Tibial artery (tissue), 4 donors: ENCODE data around the gene YIF1A.
"Not testable (repeated sequence)": the region's sequence is repeated elsewhere in the genome, so short reads cannot be mapped to it uniquely, and the experiment has no call there.

Source experiments
- DNase-seq, 2 donors: peaks; one replicate each; pipeline ENCODE4 v3.0.0-alpha.2; 2019
- H3K27ac ChIP-seq, 2 donors: fragments of 200-600 bp; sonication (generic) in 1 of 2; 1 replicate in 1 of 2; 2 replicates in 1 of 2; pipeline ENCODE4 v1.5.1; 2018 to 2019; ENCODE audit warnings: mild to moderate bottlenecking in 1 of 2
- H3K27me3 ChIP-seq, 2 donors: fragments of 200-600 bp; sonication (generic) in 1 of 2; one replicate each; pipeline versions ENCODE4 v1.5.1 to v1.6.0; 2016 to 2019
- H3K36me3 ChIP-seq, 3 donors: fragments of 200-600 bp; sonication (generic) in 2 of 3; one replicate each; pipeline ENCODE4 v1.5.1; 2016 to 2019; ENCODE audit warnings: mild to moderate bottlenecking in 2 of 3
- H3K4me1 ChIP-seq, 4 donors: fragments of 200-600 bp; sonication (generic) in 2 of 4; 1 replicate in 3 of 4; 2 replicates in 1 of 4; pipeline ENCODE4 v1.5.1; 2016 to 2019
- H3K4me3 ChIP-seq, 2 donors: fragments of 200-600 bp; sonication (generic) in 1 of 2; 1 replicate in 1 of 2; 2 replicates in 1 of 2; pipeline ENCODE4 v1.5.1; 2018 to 2019; ENCODE audit warnings: mild to moderate bottlenecking in 2 of 2
- H3K9me3 ChIP-seq, 3 donors: fragments of 200-600 bp; sonication (generic) in 1 of 3; one replicate each; pipeline ENCODE4 v1.5.1; 2016 to 2019
- intact Hi-C: fragments of 100-400 bp; cut with DNase I; formaldehyde crosslinking; loops from one replicate; pipeline ENCODE4 v1.15.0; 2023; ENCODE audit warnings: low total_unique reads
- TF ChIP-seq, protein P1 (sequence below), 2 experiments: fragments of 200-600 bp in 1 of 2; fragments of 450-650 bp in 1 of 2; IDR thresholded peaks; one replicate each; pipeline ENCODE4 v1.5.1; 2017 to 2019; ENCODE audit warnings: antibody characterized with exemption in 2 of 2, mild to moderate bottlenecking in 1 of 2, moderate library complexity in 1 of 2

The YIF1A gene

DNA sequence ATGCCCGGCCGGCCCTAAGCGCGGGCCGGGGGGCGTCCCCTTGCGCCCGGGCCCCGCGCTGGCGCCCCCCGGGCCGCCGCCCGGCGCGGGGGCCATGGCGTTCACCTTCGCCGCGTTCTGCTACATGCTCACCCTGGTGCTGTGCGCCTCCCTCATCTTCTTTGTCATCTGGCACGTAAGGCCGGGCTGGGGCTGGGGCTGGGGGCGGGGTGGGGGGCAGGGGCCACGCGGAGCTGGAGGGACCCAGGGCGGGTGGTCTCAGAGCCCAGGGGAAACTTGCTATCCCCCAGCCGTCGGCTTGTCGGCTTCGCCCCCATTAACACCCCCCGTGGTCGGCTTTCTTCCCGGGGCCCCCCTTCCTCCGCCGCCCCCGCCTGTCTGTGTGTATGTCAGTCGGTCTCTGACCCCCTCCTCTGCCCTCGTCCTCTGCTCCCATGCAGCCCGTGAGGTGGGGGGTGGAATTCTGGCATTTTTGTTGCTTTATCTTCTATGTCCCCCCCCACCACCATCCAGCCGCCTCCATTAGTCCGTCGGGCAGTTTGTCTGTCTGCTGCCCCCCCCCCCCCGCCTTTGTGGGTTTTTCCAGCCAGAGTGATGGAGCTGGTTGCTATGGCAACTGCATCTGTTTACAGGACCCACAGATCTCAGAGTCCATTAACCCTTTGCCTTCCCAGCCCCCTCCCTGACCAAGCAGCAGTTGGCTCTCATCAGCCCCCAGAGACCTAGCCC lies 10.4 kb downstream of the YIF1A start:
- intact Hi-C loops: no loop called here
- Histone ChIP-seq H3K4me3 (peak overlapping the region; percentile 29 to 49), H3K9me3 (no peaks in the 10 kb centered on the region), H3K27ac (no peak overlapping the region), H3K27me3 (no peaks in the 10 kb centered on the region), H3K36me3 (peaks cover 7 to 34% (median 33%) of the 10 kb centered on the region in 3 donors), H3K4me1 (peaks cover 3 to 28% (median 24%) of the 10 kb centered on the region in 4 donors)
- TF ChIP-seq, protein P1, sequence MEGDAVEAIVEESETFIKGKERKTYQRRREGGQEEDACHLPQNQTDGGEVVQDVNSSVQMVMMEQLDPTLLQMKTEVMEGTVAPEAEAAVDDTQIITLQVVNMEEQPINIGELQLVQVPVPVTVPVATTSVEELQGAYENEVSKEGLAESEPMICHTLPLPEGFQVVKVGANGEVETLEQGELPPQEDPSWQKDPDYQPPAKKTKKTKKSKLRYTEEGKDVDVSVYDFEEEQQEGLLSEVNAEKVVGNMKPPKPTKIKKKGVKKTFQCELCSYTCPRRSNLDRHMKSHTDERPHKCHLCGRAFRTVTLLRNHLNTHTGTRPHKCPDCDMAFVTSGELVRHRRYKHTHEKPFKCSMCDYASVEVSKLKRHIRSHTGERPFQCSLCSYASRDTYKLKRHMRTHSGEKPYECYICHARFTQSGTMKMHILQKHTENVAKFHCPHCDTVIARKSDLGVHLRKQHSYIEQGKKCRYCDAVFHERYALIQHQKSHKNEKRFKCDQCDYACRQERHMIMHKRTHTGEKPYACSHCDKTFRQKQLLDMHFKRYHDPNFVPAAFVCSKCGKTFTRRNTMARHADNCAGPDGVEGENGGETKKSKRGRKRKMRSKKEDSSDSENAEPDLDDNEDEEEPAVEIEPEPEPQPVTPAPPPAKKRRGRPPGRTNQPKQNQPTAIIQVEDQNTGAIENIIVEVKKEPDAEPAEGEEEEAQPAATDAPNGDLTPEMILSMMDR (IDR thresholded peaks at IDR 0.05): no peak
- no peak for DNase-seq

DNA sequence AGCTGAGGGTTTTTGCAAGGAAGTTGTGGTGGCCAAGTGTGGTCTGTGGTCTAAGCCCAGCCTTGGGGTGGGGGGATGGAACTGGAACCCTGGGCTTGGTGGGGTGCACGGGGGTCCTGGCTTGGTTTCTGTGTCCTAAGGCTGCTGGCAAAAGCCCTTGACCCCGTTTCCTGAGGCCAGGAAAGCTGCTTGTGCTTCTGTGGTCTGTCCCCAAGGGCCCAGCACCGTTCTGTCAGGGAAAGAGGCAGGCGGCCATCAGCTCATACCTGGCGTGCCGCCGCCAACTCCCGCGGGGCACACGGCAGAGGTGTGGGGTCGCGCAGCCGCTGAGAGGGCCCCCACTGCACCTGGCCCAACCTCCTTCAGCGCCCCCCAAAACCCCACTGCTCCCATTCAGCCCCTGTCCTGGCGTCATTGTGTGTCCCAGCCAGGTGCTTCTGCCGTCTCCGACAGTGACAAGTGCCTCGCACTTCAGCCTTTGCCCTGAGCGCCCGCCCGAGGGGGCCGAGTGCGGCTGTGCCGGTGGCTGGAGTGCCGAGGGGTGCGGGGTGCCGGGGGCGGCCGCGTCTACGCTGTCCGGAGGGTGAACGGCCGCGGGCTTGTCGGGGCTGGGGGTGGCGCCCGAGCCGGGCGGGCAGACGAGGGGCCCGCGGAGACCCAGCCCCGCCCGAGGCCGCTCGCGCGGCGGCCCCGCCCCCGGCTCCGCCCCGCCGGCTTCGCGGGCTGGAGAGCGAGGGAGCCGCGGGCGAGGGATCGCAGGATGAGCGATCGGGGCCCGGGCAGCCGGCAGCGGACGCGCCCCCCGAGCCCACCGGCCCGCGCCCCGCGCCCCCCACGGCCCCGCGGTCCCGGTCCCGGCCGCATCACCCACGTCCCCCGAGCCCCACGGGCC lies 11.2 kb downstream of the YIF1A start, which contains the start of gene CNIH2:
CNIH2 (plus strand) TSS at position 705 of the 892 bp plus-strand sequence. CDS start 282 bp downstream, outside the sequence.
- H3K9me3 ChIP-seq: no peaks in the 10 kb centered on the region
- DNase-seq: no peak
- peaks cover 2 to 24% (median 21%) of the 10 kb centered on the region in 4 donors for H3K4me1 ChIP-seq
- no peaks in the 10 kb centered on the region for H3K27me3 ChIP-seq
- peak within 1 kb of the TSS; percentile 29 to 49 for H3K4me3 ChIP-seq
- TF ChIP-seq, protein P1 (IDR thresholded peaks at IDR 0.05): no peak
- intact Hi-C loops: no loop called here
- H3K36me3 ChIP-seq: peaks cover 15 to 42% (median 38%) of the 10 kb centered on the region in 3 donors
- H3K27ac ChIP-seq: peak within 1 kb of the TSS; percentile 54 to 61

DNA sequence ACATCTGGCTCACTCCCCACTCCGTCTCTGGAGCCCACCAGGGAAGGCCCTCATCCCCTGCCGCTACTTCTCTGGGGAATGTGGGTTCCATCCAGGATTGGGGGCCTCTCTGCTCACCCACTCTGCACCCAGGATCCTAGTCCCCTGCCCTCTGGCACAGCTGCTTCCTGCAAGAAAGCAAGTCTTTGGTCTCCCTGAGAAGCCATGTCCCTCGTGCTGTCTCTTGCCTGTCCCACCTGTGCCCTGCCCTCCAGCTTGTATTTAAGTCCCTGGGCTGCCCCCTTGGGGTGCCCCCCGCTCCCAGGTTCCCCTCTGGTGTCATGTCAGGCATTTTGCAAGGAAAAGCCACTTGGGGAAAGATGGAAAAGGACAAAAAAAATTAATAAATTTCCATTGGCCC lies 11.9 kb downstream of the YIF1A start:
- H3K9me3 ChIP-seq, intact Hi-C loops, H3K27me3 ChIP-seq, H3K4me3 ChIP-seq, DNase-seq: not testable (repeated sequence)
- peak overlapping the region; percentile 54 to 61 for H3K27ac ChIP-seq
- peaks cover 22 to 48% (median 44%) of the 10 kb centered on the region in 3 donors for H3K36me3 ChIP-seq
- peaks cover 0 to 17% (median 14%) of the 10 kb centered on the region in 4 donors for H3K4me1 ChIP-seq

DNA sequence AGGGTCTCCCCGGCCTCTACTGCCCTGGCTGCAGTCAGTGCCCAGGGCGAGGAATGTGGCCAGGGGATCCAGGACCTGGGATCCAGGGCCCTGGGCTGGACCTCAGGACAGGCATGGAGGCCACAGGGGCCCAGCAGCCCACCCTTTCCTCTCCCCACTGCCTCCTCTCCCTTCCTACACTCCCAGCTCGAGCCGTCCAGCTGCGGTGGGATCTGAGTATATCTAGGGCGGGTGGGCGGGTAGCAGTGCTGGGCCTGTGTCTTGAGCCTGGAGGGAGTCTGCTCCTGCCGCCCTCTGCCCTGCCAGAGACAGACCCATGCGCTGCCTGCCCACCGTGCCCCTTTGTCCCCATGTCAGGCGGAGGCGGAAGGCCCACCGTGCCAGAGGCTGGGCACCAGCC lies 12.3 kb downstream of the YIF1A start:
- H3K4me3 ChIP-seq, H3K9me3 ChIP-seq, intact Hi-C loops, H3K27me3 ChIP-seq, H3K27ac ChIP-seq, DNase-seq: not testable (repeated sequence)
- Histone ChIP-seq H3K36me3 (peaks cover 26 to 53% (median 49%) of the 10 kb centered on the region in 3 donors), H3K4me1 (peaks cover 0 to 16% (median 12%) of the 10 kb centered on the region in 4 donors)

DNA sequence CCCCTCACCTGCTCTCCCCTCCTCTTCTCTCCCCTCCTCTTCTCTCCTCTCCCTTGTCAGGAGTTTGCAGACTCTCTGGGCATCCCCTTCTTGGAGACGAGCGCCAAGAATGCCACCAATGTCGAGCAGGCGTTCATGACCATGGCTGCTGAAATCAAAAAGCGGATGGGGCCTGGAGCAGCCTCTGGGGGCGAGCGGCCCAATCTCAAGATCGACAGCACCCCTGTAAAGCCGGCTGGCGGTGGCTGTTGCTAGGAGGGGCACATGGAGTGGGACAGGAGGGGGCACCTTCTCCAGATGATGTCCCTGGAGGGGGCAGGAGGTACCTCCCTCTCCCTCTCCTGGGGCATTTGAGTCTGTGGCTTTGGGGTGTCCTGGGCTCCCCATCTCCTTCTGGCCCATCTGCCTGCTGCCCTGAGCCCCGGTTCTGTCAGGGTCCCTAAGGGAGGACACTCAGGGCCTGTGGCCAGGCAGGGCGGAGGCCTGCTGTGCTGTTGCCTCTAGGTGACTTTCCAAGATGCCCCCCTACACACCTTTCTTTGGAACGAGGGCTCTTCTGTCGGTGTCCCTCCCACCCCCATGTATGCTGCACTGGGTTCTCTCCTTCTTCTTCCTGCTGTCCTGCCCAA lies 12.8 kb downstream of the YIF1A start:
- Histone ChIP-seq H3K36me3 (peaks cover 28 to 55% (median 50%) of the 10 kb centered on the region in 3 donors), H3K27me3 (no peaks in the 10 kb centered on the region), H3K4me3 (no peak overlapping the region), H3K4me1 (peaks cover 0 to 17% (median 12%) of the 10 kb centered on the region in 4 donors), H3K9me3 (no peaks in the 10 kb centered on the region), H3K27ac (no peak overlapping the region)
- intact Hi-C loops: no loop called here
- TF ChIP-seq, protein P1 (IDR thresholded peaks at IDR 0.05): no peak
- DNase-seq: no peak

DNA sequence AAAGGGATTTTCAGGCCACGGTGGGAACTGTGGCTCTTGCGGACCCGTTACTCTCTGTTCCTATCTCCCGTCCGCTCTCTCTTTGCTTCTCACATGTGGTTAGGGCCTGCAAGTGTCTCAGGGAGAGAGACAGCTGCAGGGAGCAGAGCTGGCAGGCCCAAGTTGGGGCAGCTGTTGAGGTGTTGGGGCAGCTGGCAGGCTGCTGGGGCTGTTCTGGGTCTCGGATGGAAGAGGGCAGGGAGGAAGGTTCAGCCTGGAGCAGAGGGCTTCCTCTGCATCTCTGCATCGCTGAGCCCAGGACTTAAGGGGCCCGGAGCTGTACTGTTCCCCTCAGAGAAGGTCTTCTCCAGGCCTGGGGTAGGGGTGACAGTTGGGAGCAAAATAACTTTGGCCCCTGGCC lies 13.5 kb downstream of the YIF1A start:
- H3K36me3 ChIP-seq: peaks cover 28 to 55% (median 50%) of the 10 kb centered on the region in 3 donors
- H3K9me3 ChIP-seq: no peaks in the 10 kb centered on the region
- peaks cover 0 to 24% (median 18%) of the 10 kb centered on the region in 4 donors for H3K4me1 ChIP-seq
- H3K4me3 ChIP-seq: no peak overlapping the region
- H3K27me3 ChIP-seq: no peaks in the 10 kb centered on the region
- no peak overlapping the region for H3K27ac ChIP-seq
- intact Hi-C loops: no loop called here
- DNase-seq: no peak
- TF ChIP-seq, protein P1 (IDR thresholded peaks at IDR 0.05): no peak
